H1 (cell line): ENCODE data around the gene CALHM3. TPM values are rescaled to one million over a fixed set of nuclear protein-coding genes. Genes with fewer than 3 reads are reported as not detected.

Source experiments
- ATF3 ChIP-seq: IDR thresholded peaks from 2 replicates; pipeline ENCODE4 v1.6.1; 2011; ENCODE audit warnings: low read depth, mild to moderate bottlenecking, low read length; ENCODE audit not compliant: insufficient read depth
- BCL11A ChIP-seq, 2 experiments: IDR thresholded peaks; one replicate each; pipeline ENCODE4 v1.6.1; 2011; ENCODE audit warnings: low read depth in 2 of 2, low read length in 2 of 2, mild to moderate bottlenecking in 2 of 2
- BRCA1 ChIP-seq: IDR thresholded peaks from 2 replicates; pipeline ENCODE4 v1.6.1; 2012; ENCODE audit warnings: low read depth, low read length, improper control_type of control experiment
- PHF8 ChIP-seq: fragments of 200-600 bp; sonication (generic); conservative IDR thresholded peaks from 2 replicates; pipeline ENCODE4 v1.7.1; 2012; ENCODE audit warnings: low read depth, mild to moderate bottlenecking, inconsistent platforms, low read length, moderate library complexity
- SRF ChIP-seq: IDR thresholded peaks from 2 replicates; pipeline ENCODE4 v1.6.1; 2011; ENCODE audit warnings: mild to moderate bottlenecking, low read depth, low read length, moderate library complexity
- polyA plus RNA-seq, 7 experiments: library from polyadenylated mRNA; depleted of rRNA in 3 of 7; stranded (reverse) in 5 of 7; unstranded in 2 of 7; fragments of >200 nt in 5 of 7; fragments of 200-250 nt in 2 of 7; gene quantifications; 1 replicate in 5 of 7; 2 replicates in 1 of 7; 4 replicates in 1 of 7; pipeline versions ENCODE4 v1.2.1 to v1.2.3, GENCODE V29; 2011 to 2013; ENCODE audit warnings: missing spikeins in 2 of 7, mixed read lengths in 2 of 7
- total RNA-seq: library from RNA; stranded (reverse); fragmentation: NEBNext Ultra II Directional; extraction: Animal tissue kit (Norgen Biotek cat#: 25700); gene quantifications from 2 replicates; pipeline ENCODE4 v1.2.1, GENCODE V29; 2021

Gene CALHM3
- total and polyA plus RNA-seq, 2 of the 8 experiments (the other 6 are each of a cell fraction or from before 2014, with no cell fraction given), result 0.17 to 0.60 TPM

- no peak for TF ChIP-seq ATF3
- TF ChIP-seq BCL11A (IDR thresholded peaks at IDR 0.05; ENCODE audit: low read depth in 2 of 2, low read length in 2 of 2), result no peak
- no peak for TF ChIP-seq SRF
- TF ChIP-seq BRCA1, result no peak
- no peak for TF ChIP-seq PHF8
These were observed 55.3 kb downstream of the CALHM3 start (continued) for GRCh38 chr10:103423748-103424147.

Other genes starting within 250 kb of the CALHM3 start
- gene RPEL1, start 233.4 kb downstream of the CALHM3 start, total RNA-seq, result not detected in 2 replicates
- gene RPEL1, start 233.4 kb downstream of the CALHM3 start, polyA plus RNA-seq (2011; rRNA removed), result 0.12 and 0.13 TPM in 2 replicates
- gene INA, start 202.1 kb downstream of the CALHM3 start, total RNA-seq, result 17.4 and 18.1 TPM in 2 replicates
- 13.4 and 17.1 TPM in 2 replicates for gene INA, start 202.1 kb downstream of the CALHM3 start, polyA plus RNA-seq (2011; rRNA removed)
- gene PCGF6, start 128.1 kb downstream of the CALHM3 start, total RNA-seq, result 16.2 and 18.6 TPM in 2 replicates
- 4.0 and 6.9 TPM in 2 replicates for gene PCGF6, start 128.1 kb downstream of the CALHM3 start, polyA plus RNA-seq (2011; rRNA removed)
- gene TAF5, start 111.3 kb downstream of the CALHM3 start, total RNA-seq, result 14.5 and 15.6 TPM in 2 replicates
- gene TAF5, start 111.3 kb downstream of the CALHM3 start, polyA plus RNA-seq (2011; rRNA removed), result 4.0 and 5.8 TPM in 2 replicates
- gene ATP5MK, start 82.8 kb downstream of the CALHM3 start, total RNA-seq, result 312 and 339 TPM in 2 replicates
- 144 and 280 TPM in 2 replicates for gene ATP5MK, start 82.8 kb downstream of the CALHM3 start, polyA plus RNA-seq (2011; rRNA removed)
- 78.5 and 79.1 TPM in 2 replicates for gene PDCD11, start 82.6 kb downstream of the CALHM3 start, total RNA-seq
- gene PDCD11, start 82.6 kb downstream of the CALHM3 start, polyA plus RNA-seq (2011; rRNA removed), result 18.1 and 24.3 TPM in 2 replicates
- gene CALHM2, start 26.9 kb downstream of the CALHM3 start, total RNA-seq, result 1.2 and 1.9 TPM in 2 replicates
- gene CALHM2, start 26.9 kb downstream of the CALHM3 start, polyA plus RNA-seq (2011; rRNA removed), result 2.4 and 2.5 TPM in 2 replicates
- 0.34 TPM in 1 of 2 replicates, not detected in the other for gene CALHM1, start 20.3 kb downstream of the CALHM3 start, total RNA-seq
- 0.29 and 0.49 TPM in 2 replicates for gene CALHM1, start 20.3 kb downstream of the CALHM3 start, polyA plus RNA-seq (2011; rRNA removed)
- 0.58 and 0.73 TPM in 2 replicates for gene NEURL1, start 14.5 kb upstream of the CALHM3 start, total RNA-seq
- gene NEURL1, start 14.5 kb upstream of the CALHM3 start, polyA plus RNA-seq (2011; rRNA removed), result 0.52 and 0.54 TPM in 2 replicates